Suppressor macrophage (primary cell): ENCODE measurements around the gene EDN2.

Experiments used
- DNase-seq, 4 experiments: peaks; one replicate each; pipeline ENCODE4 v3.0.0-alpha.2; 2020 to 2022
- total RNA-seq, 17 experiments: gene quantifications; one replicate each; lab custom pipeline; 2026; ENCODE audit warnings: mixed read lengths in 6 of 17, inconsistent platforms in 3 of 17; lab: John Stamatoyannopoulos, UW

EDN2 gene
- total RNA-seq = 0 to 0.88 (median 0) reads per million in 17 experiments

DNA sequence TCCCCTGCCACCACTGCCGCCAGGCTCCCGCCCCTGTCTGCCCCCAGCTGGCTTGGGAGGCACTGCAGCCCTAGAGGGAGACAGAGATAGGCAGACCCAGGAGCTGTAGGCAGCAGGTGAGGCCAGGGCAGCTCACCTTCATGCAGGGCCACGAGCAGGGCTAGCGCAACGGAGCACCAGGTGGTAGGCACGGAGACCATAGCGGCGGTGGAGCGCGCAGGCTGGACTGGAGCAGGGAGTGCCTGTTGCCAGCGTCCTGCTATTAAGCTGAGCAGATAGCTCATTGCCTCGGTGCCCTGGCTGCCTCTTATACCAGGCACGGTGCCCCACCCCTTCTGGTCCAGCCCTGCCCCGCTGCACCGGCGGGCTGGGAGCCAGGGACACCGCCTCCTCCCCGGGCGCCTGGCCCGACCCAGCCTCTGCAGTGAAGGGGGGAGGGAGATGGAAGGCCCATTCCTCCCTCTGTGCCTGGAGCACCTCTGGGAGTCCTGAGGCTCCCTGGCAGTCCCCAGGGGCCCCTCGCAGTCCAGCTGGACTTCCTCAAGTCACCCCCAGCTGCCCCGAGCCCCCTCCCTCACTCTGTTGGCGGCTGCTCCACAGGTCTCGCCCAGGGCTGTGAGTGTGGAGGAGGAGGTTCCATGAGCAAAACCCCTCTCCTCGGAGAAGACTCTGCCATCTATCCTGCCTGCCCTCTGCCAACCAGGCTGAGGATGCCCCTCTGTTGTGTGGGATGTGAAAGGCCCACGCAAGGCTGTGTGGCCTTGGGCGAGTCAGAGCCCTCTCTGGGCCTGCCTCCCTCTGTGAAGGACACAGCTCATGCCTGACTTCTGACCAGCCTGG lies at the start of gene EDN2:
Gene EDN2, minus strand, starts transcription at position 282 of the 840 bp plus-strand sequence. Its CDS starts 82 bp downstream, at position 200.
- DNase-seq = no peak

DNA sequence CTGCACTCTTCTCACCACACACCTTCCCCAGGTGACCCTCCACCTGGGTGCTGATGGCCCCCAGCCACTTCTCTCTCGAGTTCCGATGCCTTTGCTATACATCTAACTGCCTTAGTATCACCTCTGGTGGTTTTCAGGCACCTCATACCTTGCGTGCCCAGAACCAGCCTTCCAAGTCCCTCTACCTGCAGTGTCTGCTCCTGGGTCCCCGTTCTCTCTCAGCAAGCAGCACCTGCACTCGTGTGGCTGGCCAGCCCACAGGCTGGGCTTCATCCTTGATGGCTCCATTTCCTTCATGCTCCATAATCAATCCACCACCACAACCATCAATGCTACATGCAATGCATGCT lies 49.2 kb upstream of the EDN2 start:
- DNase-seq = no peak

DNA sequence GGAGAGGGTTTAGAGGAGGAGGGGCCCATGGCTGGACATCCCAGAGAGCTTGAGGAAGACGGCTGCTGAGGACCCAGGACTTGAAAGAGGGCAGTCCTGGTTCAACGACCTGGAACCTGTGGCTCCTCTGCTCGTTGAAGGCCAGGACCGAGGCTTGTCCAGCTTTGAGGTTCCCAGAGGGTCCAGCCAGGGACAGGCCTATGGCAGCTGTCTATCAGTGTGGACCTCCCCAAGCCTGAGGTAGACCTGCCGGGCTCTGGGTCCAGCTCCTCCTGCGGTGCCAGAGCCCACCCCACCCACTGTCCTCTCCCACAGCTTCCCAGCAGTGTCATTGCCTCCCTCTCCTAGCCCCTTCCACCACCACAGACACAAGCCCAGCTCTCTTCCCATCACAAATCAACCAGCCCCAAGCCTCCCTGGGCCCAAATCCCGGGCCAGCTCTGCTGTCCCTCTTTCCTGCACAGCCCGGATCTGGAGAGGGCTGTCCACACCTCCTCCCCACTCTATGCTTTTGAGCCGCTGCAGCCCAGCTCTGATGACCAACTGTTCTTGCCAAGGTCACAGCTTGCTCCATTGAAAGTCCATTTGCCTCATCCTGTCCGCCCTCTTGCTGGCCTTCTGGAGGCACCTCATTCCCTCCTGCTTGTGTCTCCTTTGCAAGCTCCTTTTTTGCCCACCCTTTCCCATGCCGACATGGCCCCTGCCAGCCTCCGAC lies 48.7 kb upstream of the EDN2 start:
- no peak for DNase-seq

DNA sequence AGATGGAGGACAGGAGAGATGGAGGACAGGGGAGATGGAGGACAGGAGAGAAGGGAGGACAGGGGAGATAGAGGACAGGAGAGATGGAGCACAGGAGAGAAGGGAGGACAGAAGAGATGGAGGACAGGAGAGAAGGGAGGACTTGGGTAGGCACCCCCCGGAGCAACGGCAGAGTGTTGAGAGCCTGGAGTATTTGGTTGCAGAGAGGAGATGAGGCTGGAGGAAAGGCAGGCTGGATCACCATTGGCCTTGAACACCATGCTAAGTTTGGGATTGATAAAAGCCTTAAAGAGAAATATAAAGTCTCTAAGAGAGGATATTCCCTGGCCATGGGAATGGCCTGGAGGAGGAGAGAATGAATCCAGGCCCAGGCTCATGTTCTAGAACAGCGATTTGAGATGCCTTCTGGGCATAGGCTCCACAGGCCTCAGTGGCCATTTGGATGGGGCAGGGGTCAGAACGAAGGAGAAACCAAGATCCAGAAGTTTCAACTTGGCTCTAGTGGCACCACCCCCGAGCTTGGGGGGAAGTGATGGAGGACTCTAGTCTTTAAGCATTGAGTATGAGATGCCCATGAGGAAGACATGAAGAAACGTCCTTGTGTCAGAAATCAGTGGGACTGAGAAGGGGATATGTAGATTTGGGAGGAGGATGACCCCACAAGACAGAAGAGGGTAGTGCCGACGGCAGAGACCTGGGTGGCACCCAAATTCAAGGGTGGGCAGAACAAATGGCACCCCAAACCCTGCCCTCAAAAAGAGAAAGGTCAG lies 47.9 kb upstream of the EDN2 start:
- no peak for DNase-seq

DNA sequence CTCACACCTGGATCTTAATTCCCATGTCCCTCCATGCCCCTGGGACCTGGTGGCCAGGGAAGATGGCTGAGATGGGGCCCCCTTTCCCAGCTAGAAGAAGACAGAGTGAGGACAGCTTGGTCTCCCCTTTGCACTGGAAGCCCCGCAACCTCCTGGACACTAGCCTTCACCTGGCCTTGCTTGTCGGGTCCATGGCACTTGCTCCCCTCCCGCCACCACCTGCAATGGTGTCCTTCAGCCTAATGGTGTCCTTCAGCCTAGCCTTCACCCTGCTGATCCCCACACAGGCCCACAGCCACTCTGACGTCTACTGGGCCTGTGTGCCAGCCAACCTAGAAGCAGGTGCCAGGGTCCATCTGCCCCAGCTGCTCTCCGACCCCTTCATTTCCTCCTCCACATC lies 45.9 kb upstream of the EDN2 start:
- no peak for DNase-seq

DNA sequence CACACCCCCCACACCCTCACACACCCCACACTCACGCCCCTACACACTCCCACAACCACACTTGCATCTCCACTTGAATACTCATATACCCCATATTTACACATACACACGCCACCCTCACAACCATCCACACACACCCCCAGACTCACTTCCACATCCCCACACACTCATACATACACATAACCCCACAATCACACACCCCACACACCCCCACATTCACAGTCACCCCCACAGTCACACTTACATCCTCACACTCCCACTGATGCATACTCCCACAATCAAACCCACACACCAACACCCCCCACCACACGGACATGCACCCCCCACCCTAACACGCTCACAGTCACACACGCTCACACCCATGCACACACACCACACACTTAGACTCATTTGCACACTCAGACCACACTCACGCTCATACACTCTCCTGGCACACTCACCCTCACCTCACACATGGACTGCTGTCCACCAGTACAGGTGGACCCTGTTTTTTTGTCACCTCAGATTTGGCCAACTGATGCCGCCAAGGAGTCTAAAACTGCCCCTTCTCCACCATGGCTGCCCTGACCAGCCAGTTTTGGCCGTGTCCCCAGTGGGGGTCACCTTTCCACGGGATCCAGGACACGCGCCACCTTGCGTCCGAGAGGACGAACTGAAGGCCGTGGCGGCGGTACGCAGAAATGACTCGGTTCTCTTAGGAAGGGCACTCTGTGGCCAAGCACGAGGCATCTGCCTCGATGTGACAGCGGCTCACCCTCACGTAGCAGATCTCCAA lies 45.3 kb upstream of the EDN2 start:
- no peak for DNase-seq

DNA sequence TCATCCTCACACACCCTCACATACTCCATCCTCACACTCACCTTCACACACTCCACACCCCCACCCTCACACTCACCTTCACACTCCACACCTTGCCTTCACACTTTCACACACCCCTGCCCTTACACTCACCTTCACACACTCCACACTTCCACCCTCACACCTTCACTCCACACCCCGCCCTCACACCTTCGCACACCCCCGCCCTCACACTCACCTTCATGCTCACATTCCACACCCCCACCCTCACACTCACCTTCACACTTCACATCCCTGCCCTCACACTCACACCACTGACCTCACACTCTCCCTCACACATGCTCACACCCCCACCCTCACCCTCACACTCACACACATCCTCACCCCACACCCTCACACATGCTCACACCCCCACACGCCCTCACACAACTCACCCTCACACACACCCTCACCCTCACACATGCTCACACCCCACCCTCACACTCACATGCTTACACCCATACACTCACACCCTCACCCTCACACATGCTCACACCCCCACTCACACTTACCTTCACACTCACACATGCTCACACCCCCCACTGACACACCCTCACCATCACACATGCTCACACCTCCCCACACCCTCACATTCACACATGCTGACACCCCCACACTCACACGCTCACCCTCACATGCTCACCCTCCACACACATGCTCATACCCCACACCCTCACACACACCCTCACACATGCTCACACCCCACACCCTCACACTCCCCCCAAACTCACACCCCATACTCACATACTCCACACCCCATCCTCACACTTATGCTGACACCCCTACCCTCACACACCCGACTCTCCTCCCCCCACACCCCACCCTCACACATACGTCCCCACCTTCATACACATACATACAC lies 44.5 kb upstream of the EDN2 start:
- DNase-seq = no peak

DNA sequence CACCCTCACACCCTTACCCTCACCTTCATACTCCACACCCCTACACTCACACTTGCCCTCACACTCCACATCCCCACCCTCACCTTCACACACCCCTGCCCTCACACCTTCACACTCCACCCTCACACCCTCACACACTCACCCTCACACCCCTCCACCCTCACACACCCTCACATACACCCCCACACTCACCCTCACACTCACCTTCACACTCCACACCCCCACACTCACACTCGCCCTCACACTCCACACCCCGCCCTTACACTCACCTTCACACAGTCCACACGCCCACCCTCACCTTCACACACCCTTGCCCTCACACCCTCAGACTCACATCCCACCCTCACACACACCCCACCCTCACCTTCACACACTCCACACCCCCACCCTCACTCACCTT lies 43.6 kb upstream of the EDN2 start:
- DNase-seq = no peak

DNA sequence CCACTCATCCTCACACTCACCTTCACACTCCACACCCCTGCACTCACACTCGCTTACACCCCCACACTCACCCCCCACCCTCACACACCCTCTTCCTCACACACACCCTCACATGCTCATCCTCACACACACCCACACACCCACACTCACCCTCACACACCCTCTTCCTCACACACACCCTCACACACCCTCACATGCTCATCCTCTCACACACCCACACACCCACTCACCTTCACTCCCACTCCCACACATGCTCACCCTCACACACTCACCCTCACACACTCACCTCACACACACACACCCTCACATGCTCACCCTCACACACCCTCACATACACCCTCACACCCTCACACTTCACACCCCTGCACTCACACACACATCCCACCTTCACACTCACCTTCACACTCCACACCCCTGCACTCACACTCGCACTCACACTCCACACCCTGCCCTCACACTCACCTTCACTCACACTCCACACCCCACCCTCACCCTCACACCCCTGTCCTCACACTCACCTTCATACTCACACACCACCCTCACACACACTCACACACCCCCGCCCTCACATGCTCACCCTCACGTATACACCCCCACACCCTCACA lies 42.6 kb upstream of the EDN2 start:
- DNase-seq = no peak

DNA sequence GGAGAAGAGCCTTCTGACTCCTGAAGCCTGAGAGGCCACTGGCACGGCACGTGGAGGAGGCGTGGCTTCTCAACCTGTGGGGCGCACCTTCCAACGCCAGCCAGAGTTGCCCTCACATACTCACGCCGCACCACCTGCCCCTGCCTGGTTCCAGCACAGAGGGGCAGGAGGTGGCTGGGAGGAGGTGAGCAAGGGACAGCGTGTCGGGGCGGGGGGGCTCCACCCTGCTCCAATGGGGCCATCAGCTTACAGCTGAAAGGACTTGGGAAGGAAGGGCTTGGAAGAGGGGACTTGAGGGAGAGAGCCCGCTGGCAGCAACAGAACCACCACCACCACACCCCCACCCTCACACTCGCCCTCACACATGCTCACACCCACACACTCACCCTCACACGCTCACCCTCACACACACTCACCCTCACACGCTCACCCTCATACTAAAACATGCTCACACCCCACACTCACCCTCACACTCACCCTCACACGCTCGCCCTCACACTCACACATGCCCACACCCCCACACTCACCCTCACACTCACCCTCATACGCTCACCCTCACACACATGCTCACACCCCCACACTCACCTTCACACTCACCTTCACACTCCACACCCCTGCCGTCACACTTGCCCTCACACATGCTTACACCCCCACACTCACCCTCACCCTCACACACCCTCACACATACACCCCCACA lies 41.6 kb upstream of the EDN2 start:
- no peak for DNase-seq

DNA sequence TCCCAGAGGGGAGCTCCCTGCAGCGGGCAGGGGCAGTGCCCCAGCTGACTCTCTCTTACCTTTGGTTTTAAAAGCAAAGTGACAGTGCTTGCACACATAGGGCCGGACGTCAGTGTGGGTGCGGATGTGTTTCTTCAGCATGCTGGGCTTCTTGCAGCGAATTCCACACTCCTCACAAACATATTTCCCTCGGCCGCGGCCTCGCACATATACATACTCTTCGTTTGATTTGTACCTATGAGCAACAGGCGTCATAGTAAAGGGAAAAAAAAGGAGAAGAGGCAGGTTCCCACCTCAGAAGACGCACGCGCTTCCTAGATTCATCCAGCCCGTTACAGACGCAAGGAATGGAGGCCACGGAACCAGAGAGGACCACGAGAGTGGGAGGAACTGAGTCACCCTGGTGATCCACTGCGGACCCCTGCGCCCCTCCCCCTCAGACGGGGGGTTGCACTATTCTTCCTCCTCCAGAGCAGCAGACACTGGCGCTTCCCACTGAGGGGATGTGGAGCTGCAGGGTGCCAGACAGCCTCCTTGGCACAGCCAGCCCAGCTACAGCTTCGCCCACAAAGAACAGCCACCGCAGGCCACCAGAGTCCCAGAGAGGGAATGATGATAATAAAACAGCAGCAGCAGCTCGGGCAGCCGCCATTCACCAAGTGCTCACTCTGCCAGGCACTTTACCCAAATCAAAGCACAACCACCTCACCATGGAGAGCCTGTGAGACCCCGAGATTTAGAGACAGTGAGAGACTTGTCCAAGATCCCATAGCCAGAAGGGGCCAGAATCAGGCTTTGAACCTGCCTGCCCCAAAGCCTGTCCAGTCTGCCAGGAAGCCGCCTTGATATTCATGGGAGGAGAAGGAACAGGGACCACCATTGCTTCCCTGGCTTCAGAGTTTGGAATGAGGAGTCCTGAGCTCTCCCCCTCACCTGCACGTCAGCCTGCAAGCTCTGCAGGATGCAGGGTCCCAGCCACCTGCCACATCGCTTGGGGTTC lies 40.5 kb upstream of the EDN2 start:
- DNase-seq = no peak

DNA sequence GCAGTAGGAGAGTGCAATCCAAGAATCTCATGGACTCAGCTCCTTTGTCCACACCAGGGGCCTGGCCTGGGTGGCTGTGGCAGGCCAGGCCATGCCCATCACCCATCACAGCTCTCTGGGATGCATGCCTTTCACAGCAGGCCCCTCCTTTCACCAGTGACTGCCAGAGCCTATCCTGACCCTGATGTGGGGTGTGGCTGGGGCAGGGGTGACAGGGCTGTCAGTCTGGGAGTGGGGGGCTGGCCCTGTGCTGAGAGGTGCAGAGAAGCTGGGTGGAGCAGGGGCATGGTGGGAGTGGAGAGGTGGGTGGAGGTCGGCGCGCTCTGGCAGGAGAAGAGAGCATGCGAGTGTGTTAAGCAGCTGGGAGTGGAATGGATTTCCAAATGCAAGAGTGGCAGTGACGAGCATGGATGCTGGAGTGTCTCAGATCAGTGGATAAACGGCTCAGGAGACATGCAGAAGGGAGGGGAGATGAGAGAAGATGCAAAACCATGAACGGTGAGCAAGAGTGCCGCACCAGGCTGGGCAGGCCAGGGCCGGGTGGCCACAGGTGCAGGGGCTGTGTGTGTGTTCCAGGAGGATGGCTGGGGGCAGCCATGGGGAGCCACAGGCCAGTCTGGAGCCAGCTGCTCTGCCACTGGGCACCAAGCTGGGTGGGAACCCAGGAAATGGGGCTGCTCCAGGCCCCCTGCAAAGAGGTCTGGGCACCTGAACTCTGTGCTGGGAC lies 39.6 kb upstream of the EDN2 start:
- DNase-seq = no peak

DNA sequence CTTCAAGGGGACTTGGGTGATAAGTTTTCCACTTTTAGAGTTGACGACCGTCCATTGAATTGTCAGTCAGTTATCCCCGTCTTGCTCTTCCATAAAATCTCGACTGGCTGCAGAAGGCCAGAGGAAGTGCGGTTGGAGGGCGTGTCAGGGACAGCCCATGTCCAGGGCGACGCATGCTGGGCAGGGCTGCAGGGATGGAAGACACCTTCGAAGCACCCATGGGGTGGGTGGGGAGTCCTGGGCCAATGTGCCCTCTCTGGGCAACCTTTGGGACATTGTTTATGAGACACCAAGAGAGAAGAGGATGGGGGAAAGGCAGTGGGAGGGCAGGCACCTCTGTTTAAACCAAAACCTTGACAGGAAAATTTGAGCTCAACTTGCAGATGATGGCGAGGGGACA lies 38.6 kb upstream of the EDN2 start:
- DNase-seq = no peak

DNA sequence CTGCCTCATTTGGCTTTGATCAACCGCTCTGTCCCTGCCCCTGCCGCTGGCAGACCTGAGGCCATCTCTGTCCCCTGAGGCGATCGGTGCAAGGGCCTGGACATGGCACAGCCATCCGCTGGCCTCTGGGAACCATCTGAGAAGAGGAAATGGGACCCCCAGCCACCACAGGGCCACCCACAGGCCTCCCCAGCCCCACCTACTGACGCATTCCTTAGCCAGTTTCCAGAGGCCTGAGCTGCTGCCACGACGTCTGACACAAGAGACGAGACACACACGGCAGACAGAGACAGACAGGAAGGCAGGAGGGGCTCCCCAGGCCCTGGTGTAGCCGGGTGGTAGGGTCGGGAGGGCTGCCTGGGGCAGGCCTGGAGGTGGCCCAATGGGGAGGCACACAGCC lies 37.3 kb upstream of the EDN2 start:
- DNase-seq = no peak

DNA sequence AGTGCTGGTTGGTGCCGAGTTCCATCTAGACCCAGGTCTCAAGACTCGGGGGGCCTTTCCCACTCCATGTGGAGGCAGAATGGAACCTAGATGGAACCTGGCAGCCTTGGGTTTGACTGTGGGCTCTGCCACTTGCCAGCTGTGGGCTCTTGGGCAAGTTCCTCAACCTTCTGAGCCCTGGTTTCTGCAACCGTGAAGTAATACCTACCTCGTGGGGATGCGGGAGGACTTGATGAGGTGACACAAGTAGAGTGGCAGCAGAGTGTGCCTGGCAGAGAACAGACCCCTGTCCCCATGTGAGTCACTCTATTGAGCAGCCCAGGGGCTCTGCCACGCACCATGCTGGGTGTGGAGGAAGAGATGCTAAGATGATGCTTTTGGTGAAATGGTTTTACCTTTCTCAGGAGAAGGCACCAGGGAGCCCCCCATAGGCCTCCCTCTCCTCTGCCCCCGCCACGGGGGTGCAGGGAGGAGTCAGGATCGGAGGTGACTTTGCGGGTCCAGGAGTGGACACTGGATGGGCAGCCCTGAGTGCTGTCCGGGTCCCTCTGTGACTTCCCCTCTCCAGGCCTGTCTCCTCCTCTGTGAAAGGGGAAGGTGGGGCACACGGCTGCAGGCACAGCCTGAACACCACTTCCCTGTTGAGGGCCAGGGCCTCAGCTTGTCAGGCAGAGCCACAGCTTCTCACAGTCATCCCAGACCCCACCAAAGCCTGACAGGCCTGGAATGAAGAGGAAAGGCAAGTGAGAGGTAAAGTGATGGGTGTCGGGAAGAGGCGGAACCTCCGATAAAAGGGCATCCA lies 36.7 kb upstream of the EDN2 start:
- peak; percentile 19 to 76 (median 56) for DNase-seq

DNA sequence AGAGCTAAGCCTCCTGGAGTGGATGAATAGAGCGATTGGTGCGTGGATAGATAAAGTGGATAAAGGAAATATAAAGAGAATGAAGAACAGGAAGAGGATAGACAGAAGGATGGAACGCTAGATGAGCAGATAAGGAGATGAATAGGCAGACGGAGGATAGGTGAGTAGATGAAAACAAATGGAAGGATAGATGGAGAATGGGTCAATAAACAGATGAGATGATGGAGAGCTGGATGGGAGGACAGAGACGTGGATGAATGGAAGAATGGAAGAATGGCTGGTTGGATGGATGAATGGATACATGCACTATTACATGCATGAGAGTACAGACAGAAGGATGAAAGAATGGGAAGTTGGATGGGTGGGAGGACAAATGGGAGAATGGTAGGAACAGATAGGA lies 35.2 kb upstream of the EDN2 start:
- DNase-seq = no peak

DNA sequence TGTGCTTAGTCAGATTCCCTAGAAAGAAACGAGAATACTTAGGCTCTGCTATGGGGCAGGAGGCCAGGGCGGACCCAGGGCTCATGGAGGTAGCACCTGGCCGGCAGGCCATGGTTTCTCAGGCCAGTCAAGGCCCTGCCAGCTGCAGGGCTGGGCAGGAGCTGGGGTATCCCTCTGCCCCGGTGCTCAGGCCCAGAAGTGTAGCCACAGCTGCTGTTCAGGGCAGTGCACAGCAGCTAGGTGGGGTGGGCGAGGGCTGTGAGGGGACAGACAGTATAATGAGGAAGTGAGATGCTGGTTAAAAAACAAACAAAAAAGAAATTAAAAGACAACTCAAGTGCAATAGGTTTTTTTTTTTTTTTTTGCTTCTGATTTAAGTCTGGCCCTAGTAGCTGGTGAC lies 34.0 kb upstream of the EDN2 start:
- peak in 1 of 4 experiments; percentile 34 for DNase-seq

DNA sequence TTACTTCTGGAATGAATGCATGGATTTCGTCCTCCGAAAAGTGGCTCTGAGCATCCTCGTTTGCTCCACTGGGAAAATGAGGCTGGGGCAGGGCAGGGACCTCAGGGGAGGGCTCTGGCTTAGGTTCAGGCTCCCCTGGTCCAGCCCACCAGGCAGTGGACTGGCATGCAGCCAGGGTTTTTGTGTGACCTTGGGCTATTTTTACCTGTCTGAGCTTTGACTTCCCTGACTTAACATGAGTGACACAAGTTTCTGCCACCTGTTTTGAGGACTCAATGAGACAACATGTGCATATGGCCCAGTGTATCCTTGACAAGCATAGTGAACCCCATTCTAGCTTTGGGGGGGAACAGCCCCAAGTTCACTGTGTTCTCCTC lies 32.6 kb upstream of the EDN2 start:
- no peak for DNase-seq
